ENCODE measurements around the gene NT5M. TPM values are rescaled to one million over a fixed set of nuclear protein-coding genes. Genes with fewer than 3 reads are reported as not detected.
"Not testable (repeated sequence)": the region's sequence is repeated elsewhere in the genome, so short reads cannot be mapped to it uniquely, and the experiment has no call there.

The NT5M gene
- total RNA-seq, 2 donors from 2014 or later: 6.5 to 11.8 TPM

- TF ChIP-seq CTCF (conservative IDR thresholded peaks at IDR 0.05): no peak
- H3K4me1 Mint-ChIP-seq: no peaks in the 10 kb centered on the region
- Histone ChIP-seq H3K4me1 (ENCODE audit: control insufficient read depth, insufficient read depth, low read length) (no peaks in the 10 kb centered on the region), H3K9ac (ENCODE audit: extremely low read depth, low read length, poor library complexity, severe bottlenecking) (no peak overlapping the region), H3K4me3 (ENCODE audit: low read length) (no peak overlapping the region), H3K27me3 (ENCODE audit: control insufficient read depth, insufficient read depth, low read length, poor library complexity, severe bottlenecking) (no peaks in the 10 kb centered on the region), H3K9me3 (ENCODE audit: control insufficient read depth, low read length) (no peaks in the 10 kb centered on the region), H3K36me3 (ENCODE audit: control insufficient read depth, insufficient read depth, low read length) (no peaks in the 10 kb centered on the region), H3K27ac (ENCODE audit: low read depth, low read length) (no peak overlapping the region)
- no peaks in the 10 kb centered on the region for H3K27me3 Mint-ChIP-seq (ENCODE audit: insufficient read depth)
- no peak overlapping the region for H3K4me3 Mint-ChIP-seq
- no peak for DNase-seq
- H3K27ac Mint-ChIP-seq: no peak overlapping the region
- H3K9me3 Mint-ChIP-seq: no peaks in the 10 kb centered on the region
- 100% methylated on average over 2 of the region's 3 CpGs for WGBS, 2 experiments (ENCODE audit: insufficient coverage in 1 of 2, insufficient read length in 1 of 2)
- no peaks in the 10 kb centered on the region for H3K36me3 Mint-ChIP-seq (ENCODE audit: low read depth)
These were observed 6.0 kb upstream of the NT5M start for GRCh38 chr17:17297217-17297616.

GRCh38 chr17:17298108-17298507, 5.1 kb upstream of the NT5M start:
- Histone ChIP-seq H3K27ac (ENCODE audit: low read depth, low read length) (no peak overlapping the region), H3K4me3 (ENCODE audit: low read length) (no peak overlapping the region), H3K36me3 (ENCODE audit: control insufficient read depth, insufficient read depth, low read length) (no peaks in the 10 kb centered on the region), H3K27me3 (ENCODE audit: control insufficient read depth, insufficient read depth, low read length, poor library complexity, severe bottlenecking) (no peaks in the 10 kb centered on the region), H3K9ac (ENCODE audit: extremely low read depth, low read length, poor library complexity, severe bottlenecking) (no peak overlapping the region), H3K4me1 (ENCODE audit: control insufficient read depth, insufficient read depth, low read length) (no peaks in the 10 kb centered on the region), H3K9me3 (ENCODE audit: control insufficient read depth, low read length) (no peaks in the 10 kb centered on the region)
- no peak for DNase-seq
- Mint-ChIP-seq H3K27ac (no peak overlapping the region), H3K4me3 (no peak overlapping the region), H3K9me3 (no peaks in the 10 kb centered on the region), H3K27me3 (ENCODE audit: insufficient read depth) (no peaks in the 10 kb centered on the region), H3K4me1 (no peaks in the 10 kb centered on the region), H3K36me3 (ENCODE audit: low read depth) (no peaks in the 10 kb centered on the region)
- WGBS, 2 experiments (ENCODE audit: insufficient coverage in 1 of 2, insufficient read length in 1 of 2): 72 to 100% methylated on average over 1 to 3 of the region's 3 CpGs
- no peak for TF ChIP-seq CTCF (conservative IDR thresholded peaks at IDR 0.05)

GRCh38 chr17:17300624-17301568, 2.3 kb upstream of the NT5M start:
- H3K27me3 ChIP-seq (ENCODE audit: control insufficient read depth, insufficient read depth, low read length, poor library complexity, severe bottlenecking): peaks cover 8% of the 10 kb centered on the region
- TF ChIP-seq CTCF (conservative IDR thresholded peaks at IDR 0.05): no peak
- H3K4me3 Mint-ChIP-seq: peak overlapping the region; percentile 66
- peak overlapping the region; percentile 66 for H3K27ac Mint-ChIP-seq
- no peak overlapping the region for H3K27ac ChIP-seq (ENCODE audit: low read depth, low read length)
- DNase-seq: peak; percentile 99
- H3K36me3 Mint-ChIP-seq (ENCODE audit: low read depth): no peaks in the 10 kb centered on the region
- peaks cover 15% of the 10 kb centered on the region for H3K27me3 Mint-ChIP-seq (ENCODE audit: insufficient read depth)
- H3K36me3 ChIP-seq (ENCODE audit: control insufficient read depth, insufficient read depth, low read length): no peaks in the 10 kb centered on the region
- H3K9me3 Mint-ChIP-seq: no peaks in the 10 kb centered on the region
- WGBS, 2 experiments (ENCODE audit: insufficient coverage in 1 of 2, insufficient read length in 1 of 2): 5 to 7% methylated on average over 21 to 35 of the region's 35 CpGs
- peak overlapping the region; percentile 88 for H3K4me3 ChIP-seq (ENCODE audit: low read length)
- H3K4me1 Mint-ChIP-seq: no peaks in the 10 kb centered on the region
- H3K4me1 ChIP-seq (ENCODE audit: control insufficient read depth, insufficient read depth, low read length): no peaks in the 10 kb centered on the region
- no peaks in the 10 kb centered on the region for H3K9me3 ChIP-seq (ENCODE audit: control insufficient read depth, low read length)
- H3K9ac ChIP-seq (ENCODE audit: extremely low read depth, low read length, poor library complexity, severe bottlenecking): peak overlapping the region; percentile 63

- not testable (repeated sequence) for H3K36me3 ChIP-seq (ENCODE audit: control insufficient read depth, insufficient read depth, low read length)
These were observed 1.5 kb upstream of the NT5M start for GRCh38 chr17:17301659-17302058.

More at GRCh38 chr17:17301659-17302058, 1.5 kb upstream of the NT5M start:
- Mint-ChIP-seq H3K27me3 (ENCODE audit: insufficient read depth) (peaks cover 15% of the 10 kb centered on the region), H3K4me3 (peak overlapping the region; percentile 66)
- not testable (repeated sequence) for H3K27ac ChIP-seq (ENCODE audit: low read depth, low read length); H3K27ac Mint-ChIP-seq; H3K27me3 ChIP-seq (ENCODE audit: control insufficient read depth, insufficient read depth, low read length, poor library complexity, severe bottlenecking); DNase-seq; H3K9me3 Mint-ChIP-seq; H3K9ac ChIP-seq (ENCODE audit: extremely low read depth, low read length, poor library complexity, severe bottlenecking); H3K36me3 Mint-ChIP-seq (ENCODE audit: low read depth); H3K4me1 ChIP-seq (ENCODE audit: control insufficient read depth, insufficient read depth, low read length); H3K4me1 Mint-ChIP-seq; H3K9me3 ChIP-seq (ENCODE audit: control insufficient read depth, low read length)
- H3K4me3 ChIP-seq (ENCODE audit: low read length): peak overlapping the region; percentile 88
- 94 to 97% methylated on average over 11 of the region's 11 CpGs for WGBS, 2 experiments (ENCODE audit: insufficient coverage in 1 of 2, insufficient read length in 1 of 2)
